Cardiac septum (tissue), 1 donor: ENCODE data around the gene COG4. TPM values are rescaled to one million over a fixed set of nuclear protein-coding genes. Genes with fewer than 3 reads are reported as not detected.

Experiments
- DNase-seq: peaks from one replicate; pipeline ENCODE4 v3.0.0-alpha.2; 2020; ENCODE audit warnings: low spot score
- intact Hi-C: fragments of 100-400 bp; cut with DNase I; formaldehyde crosslinking; loops from one replicate; pipeline ENCODE4 v1.14.0; 2022
- total RNA-seq: library from RNA; stranded (reverse); fragmentation: NEBNext Ultra II Directional; extraction: Animal tissue kit (Norgen Biotek cat#: 25700); gene quantifications from one replicate; pipeline ENCODE4 v1.2.1, GENCODE V29; 2021
- donor health status: DM: no; HTN: no; CAD: no.

The COG4 gene
- total RNA-seq, 1 donor from 2014 or later, result 36.3 TPM

- intact Hi-C loops, result no loop called here
- DNase-seq, result peak; percentile 98
Measured at GRCh38 chr16:70438969-70439862, 84.1 kb downstream of the COG4 start, which contains the start of gene ST3GAL2. Gene ST3GAL2 (minus strand): TSS chr16:70439100. CDS start chr16:70398530, 40,570 bp downstream.

DNA sequence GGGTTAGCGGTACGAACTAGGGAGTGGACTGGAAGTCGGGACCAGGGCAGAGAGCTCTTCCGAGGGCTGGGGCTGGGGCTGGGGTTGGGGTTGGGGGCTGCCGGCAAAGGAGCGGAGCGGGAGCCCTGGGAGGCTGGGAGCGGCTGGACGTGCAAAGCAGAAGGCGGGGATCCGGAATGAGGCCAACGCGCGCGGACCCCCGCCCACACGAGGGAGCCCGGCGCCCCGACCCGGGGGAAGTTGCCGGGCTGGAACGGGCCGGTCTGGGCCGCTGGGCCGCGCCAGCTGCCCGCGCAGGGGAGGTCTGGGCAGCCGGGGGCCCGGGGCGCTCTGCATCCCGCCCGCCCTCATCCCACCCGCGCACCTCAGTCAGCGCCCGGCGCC, 84.8 kb downstream of the COG4 start:
- DNase-seq, result no peak
- intact Hi-C loops, result no loop called here

DNA sequence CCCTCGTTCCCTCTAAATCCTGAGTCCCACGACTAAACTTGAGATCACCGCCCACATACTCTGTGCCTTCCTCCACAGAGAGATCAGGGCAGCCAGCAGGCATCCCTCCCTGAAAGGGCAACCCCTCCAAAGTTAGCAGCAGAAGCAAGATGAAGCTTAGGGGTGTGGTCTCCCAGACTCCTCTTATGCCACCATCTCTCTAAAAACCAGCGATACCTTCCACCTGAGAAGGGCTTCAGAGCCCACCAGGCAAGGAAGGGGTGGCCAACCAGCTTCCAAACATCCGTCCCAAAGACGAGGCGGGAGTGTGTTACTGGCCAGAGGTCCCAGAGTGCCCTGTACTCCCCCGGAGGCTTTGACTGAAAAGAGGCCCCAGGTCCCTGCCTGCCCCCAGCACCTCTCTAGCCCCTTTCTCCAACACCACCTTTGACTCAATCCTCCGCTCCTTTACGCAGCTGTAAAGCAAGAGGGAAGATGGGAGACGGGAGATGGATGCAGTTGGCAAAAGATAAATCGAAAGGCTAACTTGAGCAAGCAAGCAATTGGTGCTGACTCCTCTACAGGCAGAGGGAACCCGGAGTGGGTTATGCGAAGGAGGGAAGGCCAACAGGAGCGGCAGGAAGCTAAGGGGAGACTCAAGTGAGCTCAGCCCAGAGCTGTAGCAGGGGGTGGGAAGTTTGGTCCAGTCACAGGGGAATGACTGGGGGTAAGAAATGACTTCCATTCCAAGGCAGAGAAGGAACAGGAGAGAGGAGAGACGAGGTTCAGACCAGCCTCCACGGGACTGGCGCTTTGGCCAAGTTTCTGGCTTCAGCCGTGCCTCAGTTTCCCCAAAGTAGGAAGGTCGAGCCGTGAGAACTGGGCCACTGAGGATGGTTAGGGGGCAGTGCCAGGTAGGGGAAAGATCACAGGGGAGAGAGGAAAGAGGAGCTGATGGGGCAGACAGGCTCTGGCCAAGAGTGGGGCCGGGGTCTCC, 85.5 kb downstream of the COG4 start:
- no peak for DNase-seq
- intact Hi-C loops, result no loop called here

GRCh38 chr16:70437017-70437581, 86.3 kb downstream of the COG4 start:
- intact Hi-C loops, result no loop called here
- DNase-seq, result no peak

DNA sequence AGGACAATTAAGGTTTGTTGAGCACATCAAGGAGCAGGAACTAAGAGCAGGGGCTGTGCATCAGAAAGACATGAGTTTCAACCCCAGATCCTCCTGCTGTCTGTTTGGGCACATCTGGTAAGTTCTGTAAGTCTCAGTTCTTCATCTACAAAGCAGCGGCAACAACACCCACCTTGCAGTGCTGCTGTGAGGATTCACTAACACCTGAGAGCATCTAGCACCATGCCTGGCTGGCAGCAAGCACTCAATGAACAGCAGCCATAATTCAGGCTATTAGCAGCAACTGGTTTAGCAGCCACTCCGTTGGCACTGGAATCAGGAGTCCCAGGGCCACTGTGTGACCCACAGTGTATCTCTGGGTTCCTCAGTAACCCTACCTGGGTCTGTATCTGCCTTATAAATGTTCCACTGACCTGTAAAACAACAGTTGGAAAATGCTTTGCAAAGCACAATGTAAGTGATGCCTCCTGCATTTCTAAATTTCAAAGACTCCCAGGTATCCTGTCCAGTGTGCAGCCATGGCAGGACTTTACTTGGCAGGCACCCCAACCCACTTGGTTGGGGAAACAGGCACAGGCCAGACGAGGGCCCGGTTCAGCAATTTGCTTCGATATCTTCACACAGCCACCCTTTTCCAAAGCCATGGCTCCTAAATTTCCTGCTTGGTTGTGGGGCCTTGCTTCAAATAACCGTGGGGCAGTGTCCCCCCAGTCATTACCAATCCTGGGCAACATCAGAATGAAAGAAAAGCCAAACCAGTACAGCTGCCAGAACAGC, 88.7 kb downstream of the COG4 start:
- DNase-seq, result no peak
- intact Hi-C loops, result loop anchor here (5.0 kb wide), 1 partner anchor 52 kb away; no protein-coding TSS in a partner anchor

DNA sequence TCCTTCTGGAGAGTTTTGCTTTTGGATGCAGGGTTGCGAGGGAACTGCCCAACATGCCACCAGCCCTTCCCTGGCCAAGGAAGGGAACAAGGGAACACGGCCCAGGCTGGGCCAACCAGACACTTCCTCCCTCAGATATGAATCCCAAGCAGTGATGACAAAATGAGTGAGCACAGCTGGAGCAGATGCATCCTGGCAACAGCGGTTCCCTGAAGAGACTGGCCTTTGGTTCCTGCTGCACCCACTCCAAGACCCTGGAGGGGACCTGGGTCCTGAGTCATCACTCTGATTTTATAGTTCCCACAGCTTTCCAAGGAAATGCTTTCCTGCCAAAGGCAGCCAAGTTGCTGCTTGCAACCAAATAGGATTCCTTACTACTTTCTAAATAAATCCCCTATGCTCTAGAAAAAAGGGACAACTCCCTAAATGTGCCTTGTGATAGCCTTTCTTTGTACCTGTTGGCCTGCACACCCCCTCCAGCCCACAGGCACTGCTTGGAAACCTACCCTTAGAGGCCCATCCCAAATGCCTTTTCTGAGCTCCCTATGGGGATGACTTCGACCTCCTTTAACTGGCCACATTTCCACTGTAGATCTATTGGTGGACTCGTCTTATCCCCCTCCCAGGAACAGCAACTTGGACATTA, 89.8 kb downstream of the COG4 start:
- no peak for DNase-seq
- intact Hi-C loops, result loop anchor here (5.0 kb wide), 1 partner anchor 51 kb away; no protein-coding TSS in a partner anchor

- DNase-seq, result no peak
- intact Hi-C loops, result loop anchor here (5.0 kb wide), 1 partner anchor 51 kb away; no protein-coding TSS in a partner anchor
Measured at GRCh38 chr16:70432723-70433457, 90.5 kb downstream of the COG4 start.

DNA sequence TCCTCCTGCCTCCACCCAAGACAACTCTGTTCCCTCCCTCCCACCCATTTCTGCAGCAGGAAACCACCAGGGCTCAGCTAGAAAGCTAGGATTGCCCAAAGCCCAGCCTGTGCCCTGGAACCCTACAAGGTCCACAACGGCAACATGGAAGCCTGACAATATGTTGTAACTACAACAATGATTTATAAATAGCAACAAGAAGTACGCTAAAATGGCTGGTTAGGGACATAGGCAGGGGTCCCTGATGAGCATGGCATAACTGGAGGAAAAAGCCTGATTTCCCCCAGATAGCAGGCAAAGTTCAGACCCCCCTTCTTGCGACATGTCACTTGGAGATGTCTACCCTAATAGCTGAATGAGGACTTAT, 91.0 kb downstream of the COG4 start:
- intact Hi-C loops, result loop anchor here (5.0 kb wide), 1 partner anchor 50 kb away; no protein-coding TSS in a partner anchor
- DNase-seq, result no peak

- intact Hi-C loops, result loop anchor here (5.0 kb wide), 1 partner anchor 49 kb away; no protein-coding TSS in a partner anchor
- no peak for DNase-seq
Measured at GRCh38 chr16:70430667-70431536, 92.5 kb downstream of the COG4 start.

Other genes with a start within 250 kb of the COG4 start
- gene AARS1, start 234.0 kb downstream of the COG4 start, total RNA-seq, result 57.2 TPM
- gene DDX19B, start 224.4 kb downstream of the COG4 start, total RNA-seq, result 13.7 TPM
- gene DDX19A, start 176.7 kb downstream of the COG4 start, total RNA-seq, result 22.2 TPM
- 24.2 TPM for gene ST3GAL2, start 84.5 kb downstream of the COG4 start, total RNA-seq
- gene FCSK, start 69.0 kb downstream of the COG4 start, total RNA-seq, result 9.4 TPM
- gene SF3B3, start 262 bp upstream of the COG4 start, total RNA-seq, result 159 TPM
- gene IL34, start 123.0 kb upstream of the COG4 start, total RNA-seq, result 1.2 TPM
- gene MTSS2, start 162.5 kb upstream of the COG4 start, total RNA-seq, result 63.4 TPM